ENCODE results near the gene DOK5.

DOK5 gene

DNA sequence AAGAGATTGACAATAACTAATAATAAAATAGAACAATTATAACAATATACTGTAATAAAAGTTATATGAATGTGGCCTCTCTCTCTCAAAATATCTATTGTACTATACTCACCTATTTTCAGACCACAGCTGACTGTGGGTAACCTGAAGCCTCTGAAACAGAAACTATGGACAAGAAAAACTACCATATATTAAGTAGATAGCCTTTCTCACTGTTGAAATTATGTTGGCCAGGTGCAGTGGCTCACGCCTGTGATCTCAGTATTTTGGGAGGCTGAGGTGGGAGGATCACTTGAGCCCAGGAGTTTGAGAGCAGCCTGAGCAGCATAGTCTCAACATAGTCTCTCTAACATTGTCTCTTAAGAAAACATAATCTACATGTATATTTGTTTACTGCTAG is 89.9 kb downstream of the DOK5 start:
- no peak for FAIRE-seq

- no peak for FAIRE-seq
These were observed 90.8 kb downstream of the DOK5 start for GRCh38 chr20:54566031-54566688.

DNA sequence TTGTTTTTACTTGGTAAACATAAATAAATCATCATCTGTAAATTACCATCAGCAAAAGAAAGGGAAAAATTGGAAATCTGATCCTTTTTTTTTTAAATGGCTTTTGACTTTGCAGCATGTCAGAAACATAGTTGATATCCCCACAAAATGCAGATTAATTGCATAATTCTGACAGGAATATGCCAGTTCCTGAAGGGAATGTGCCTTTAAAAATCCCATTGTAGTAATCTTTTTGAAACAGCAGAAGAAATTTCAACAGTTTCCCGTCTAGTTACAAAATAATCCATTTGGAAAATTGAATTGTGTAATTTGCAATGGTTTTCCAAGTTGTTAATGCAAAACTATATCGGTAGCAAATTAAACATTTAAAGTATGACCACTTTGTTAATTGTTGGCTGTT is 95.2 kb downstream of the DOK5 start:
- FAIRE-seq, result no peak

DNA sequence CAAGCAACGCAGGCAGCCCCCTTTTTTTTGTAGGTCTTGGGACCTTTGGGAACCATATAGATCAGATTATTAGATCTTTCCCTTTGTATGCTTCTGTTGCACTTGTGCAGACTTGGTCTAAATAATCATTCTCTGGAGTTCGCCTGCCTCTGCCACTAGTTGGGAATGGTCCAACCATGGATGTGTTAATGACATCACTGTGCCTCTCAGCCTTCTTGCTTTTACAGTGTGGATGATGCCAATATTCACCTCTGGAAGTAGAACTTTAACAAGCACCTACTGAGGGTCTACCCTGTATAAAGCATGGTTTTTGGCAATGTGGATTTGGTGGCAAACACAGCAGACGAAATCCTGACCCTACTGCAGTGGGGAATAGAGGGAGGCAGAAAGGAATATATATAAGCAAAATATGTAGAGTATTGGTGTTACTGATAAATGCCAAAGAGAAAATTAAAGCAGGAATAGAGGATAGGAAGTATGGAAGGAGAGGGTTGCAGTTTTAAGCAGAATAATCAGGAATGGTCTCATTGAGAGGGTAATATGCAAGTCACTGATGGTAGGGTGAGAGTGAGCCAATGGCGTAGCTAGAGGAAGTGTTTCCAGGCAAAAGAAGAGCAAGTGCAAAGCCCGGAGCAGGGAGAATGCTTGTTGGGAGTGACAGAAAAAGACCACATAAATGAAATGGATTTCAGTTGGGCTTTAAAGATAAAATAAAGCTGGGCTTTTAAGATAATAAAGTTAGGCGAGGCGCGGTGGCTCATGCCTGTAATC is 97.5 kb downstream of the DOK5 start:
- FAIRE-seq, result no peak

DNA sequence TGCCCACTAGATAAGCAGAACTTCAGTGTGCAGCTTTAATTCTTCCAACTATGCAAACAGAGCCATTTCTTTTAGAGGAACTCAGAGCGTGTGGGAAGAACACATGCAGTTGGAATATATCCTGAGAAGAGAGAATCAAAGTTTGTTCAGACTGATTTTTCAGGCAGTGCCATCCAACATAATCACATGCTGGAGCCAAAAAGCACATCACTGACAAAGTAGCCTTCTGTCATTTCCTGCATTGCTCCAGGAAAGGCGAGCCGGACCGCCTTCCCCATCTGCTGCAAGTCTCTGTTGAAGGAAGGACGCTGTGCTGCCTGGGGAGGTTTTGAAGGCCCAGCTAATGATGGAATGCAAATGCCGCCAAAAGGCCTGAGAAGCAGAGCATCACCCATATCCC is 98.4 kb downstream of the DOK5 start:
- no peak for FAIRE-seq

DNA sequence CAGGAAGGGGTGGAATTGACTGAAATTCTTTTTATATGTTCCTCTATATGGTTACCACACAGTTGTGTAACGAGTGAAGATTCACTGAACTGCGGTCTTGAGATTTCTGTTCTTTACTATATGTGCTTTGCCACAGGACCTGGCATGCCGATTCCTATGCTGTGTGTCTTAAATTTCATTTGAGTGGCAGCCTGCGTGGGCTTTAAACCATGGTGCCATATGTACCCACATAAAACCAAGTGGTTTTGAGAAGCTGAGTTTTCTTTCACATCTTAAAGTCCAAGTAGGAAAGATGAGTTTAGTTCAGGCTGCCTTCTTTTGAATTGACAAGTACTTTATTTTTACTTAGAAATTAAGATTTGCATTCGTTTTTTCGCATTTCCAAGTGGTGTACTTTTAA is 101.1 kb downstream of the DOK5 start:
- no peak for FAIRE-seq

- FAIRE-seq, result no peak
These were observed 102.2 kb downstream of the DOK5 start for GRCh38 chr20:54577637-54578036.

DNA sequence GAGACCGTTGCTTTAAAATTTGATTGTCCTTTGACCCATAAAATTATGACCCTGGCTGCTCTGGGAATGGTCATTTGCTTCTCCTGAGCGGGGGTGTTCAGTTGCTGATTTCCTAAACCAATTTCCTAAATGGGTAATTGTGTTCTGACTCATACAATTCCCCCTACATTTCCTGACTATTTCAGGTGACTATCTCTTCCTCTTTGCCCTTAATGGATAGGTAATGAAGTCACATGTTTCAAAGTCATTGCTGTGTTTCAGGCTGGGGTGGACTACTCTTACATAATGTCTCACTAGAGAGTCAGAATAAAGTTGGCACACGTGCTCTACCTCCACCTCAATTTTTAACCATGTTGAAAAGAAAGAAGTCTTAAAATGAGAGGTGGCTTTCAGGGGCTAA is 109.8 kb downstream of the DOK5 start:
- no peak for FAIRE-seq

DNA sequence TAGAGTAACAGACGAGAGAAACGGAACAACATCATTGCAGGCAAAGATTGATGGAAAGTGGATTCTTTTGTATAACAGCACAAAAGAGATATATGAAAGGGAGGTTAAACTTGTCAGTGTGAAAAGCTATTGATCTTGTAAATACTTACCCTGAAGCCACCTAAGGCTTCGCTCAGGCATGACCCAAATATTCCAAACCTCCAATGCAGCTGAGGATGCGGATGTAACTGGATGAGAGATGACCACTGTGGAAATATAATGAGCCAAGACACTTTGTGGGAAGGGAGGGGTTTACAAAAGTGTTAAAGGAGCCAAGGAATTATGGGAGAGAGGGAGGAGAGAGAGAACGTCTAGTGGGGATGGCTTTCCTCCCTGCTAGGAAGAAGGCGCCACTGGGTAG is 112.0 kb downstream of the DOK5 start:
- no peak for FAIRE-seq

GRCh38 chr20:54589402-54590030 is 114.1 kb downstream of the DOK5 start:
- FAIRE-seq, result no peak

GRCh38 chr20:54590856-54591255 is 115.5 kb downstream of the DOK5 start:
- no peak for FAIRE-seq

GRCh38 chr20:54596651-54597050 is 121.3 kb downstream of the DOK5 start:
- no peak for FAIRE-seq

- FAIRE-seq, result no peak
These were observed 123.0 kb downstream of the DOK5 start for GRCh38 chr20:54598352-54598751.

GRCh38 chr20:54600634-54601033 is 125.2 kb downstream of the DOK5 start:
- no peak for FAIRE-seq

DNA sequence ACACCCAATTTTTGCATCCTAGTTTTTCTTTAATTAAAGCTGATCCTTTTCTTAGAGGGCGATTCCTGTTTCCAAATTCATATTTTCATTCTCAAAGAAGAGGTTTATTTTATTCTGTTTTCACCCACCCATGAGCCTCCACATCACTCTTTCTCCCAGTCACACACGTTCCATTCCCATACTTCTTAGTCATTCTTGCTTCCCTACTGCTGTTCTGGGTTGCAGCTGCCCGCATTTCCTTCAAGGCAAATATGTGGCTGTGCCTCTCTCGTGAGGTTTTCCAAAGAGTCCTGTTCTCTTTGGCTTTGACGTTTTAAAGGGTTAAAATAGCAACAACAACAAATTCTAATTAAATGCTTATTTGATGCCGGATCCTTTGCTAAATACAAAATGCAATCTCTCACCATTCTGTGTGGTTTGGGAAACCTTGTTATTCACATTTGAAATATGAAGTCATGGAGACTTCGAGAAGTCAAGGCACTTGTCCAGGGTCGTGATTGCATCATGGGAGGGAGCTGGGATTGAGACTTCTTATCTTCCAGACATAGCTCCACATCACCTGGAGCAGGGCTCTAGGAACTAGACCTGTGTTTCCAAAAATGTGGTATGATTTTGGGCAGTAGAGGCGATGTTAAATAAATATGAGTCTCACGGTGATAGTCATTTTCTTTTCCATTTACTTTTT is 126.6 kb downstream of the DOK5 start:
- FAIRE-seq, result no peak

DNA sequence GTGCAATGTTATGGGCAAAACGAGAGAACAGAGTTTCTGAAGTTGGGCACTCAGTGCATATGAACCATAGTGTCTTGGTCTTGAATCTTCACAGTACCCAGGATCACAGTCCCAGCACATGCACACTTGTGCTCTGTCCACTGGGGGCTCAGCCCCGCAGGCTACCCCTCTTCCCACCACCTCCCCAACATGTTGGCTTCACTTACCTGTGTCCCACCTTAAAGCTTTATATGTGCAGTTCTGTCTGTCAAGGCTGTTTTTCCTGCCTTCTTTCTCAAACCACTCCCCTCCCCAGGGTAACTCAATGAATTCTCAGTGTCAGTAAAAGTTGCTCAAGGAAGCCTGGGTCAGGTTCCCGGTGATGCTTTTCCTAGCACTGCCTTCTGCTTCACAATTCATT is 129.9 kb downstream of the DOK5 start:
- no peak for FAIRE-seq

- no peak for FAIRE-seq
These were observed 131.0 kb downstream of the DOK5 start for GRCh38 chr20:54606380-54606779.

- FAIRE-seq, result no peak
These were observed 132.8 kb downstream of the DOK5 start for GRCh38 chr20:54608039-54608745.

DNA sequence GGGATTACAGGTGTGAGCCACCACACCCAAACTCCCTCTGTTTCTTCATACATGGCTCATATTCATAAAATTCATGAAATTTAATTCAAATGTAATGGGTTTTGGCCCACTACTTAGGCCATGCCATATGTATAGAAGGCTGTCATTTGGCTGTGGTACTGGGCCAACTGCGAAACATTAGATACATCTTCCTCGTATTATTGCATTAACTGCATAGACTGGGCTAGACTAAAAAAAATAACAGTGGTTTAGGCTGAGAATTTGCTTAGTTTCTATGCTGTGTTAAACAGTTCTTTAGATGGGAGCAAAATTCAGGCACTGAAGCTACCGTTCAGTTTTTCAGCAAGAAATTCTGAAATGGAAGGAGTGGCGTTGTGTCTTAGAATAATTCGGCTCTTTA is 133.6 kb downstream of the DOK5 start:
- no peak for FAIRE-seq

DNA sequence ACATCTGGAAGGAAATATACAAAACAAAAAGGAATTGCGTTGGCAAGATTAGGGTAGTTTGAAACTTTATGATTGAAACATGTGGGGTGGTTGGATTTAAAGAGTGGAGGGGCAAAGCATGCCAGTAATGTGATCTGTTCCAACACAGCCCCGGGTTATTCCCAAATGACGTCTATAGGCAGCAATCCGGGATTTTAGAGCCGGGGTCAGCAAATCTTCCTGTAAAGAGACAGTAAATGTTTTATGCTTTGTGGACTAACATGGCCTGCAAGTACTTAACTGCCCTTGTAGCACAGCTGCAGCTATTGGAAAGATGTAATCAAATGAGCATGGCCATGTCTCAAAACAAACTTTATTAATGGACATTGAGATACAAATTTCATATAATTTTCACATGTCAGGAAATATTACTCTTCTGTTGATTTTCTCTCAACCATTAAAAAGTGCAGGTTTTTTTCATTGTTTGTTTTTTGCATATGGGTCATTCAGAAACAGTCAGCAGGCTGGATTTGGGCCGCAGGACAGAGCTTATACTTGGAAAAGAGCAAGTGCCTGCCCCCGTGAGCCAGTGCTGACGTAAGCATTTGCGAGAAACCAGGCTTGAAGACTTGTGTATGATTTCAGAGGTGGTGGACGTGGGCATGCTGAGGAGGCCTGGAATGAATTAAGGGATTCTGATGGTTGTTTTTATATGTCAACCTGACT is 136.5 kb downstream of the DOK5 start:
- FAIRE-seq, result no peak

DNA sequence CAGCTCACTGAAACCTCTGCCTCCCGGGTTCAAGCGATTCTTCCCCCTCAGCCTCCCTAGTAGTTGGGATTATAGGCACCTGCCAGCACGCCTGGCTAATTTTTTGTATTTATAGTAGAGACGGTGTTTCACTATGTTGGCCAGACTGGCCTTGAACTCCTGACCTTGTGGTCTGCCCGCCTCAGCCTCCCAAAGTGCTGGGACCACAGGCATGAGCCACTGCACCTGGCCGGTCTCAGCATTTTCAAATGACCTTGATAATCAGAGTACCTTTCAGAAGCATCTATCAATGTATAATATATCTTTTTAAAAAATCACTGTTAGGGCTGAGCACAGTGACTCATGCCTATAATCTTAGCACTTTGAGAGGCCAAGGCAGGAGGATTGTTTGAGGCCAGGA is 143.0 kb downstream of the DOK5 start:
- no peak for FAIRE-seq

- no peak for FAIRE-seq
These were observed 143.8 kb downstream of the DOK5 start for GRCh38 chr20:54619181-54619580.

Data from G401.6 (cell line).